ENCODE results near the gene MAMLD1.

MAMLD1 gene

GRCh38 chrX:150542846-150543229 is 179.7 kb downstream of the MAMLD1 start:
- ChIA-PET CTCF (no interaction called here), POLR2A (ENCODE audit: low non-redundant PET) (no interaction called here)
- no peak for TF ChIP-seq CTCF (conservative IDR thresholded peaks at IDR 0.05; ENCODE audit: low read depth)
- H3K27ac ChIP-seq = no peak overlapping the region
- DNase-seq (ENCODE audit: low spot score) = no peak

GRCh38 chrX:150543230-150544155 is 180.4 kb downstream of the MAMLD1 start:
- POLR2A ChIA-PET (ENCODE audit: low non-redundant PET) = no interaction called here
- TF ChIP-seq CTCF (conservative IDR thresholded peaks at IDR 0.05; ENCODE audit: low read depth) = no peak
- H3K27ac ChIP-seq = no peak overlapping the region
- DNase-seq (ENCODE audit: low spot score) = no peak
- CTCF ChIA-PET = no interaction called here

GRCh38 chrX:150544222-150544787 is 181.2 kb downstream of the MAMLD1 start:
- CTCF ChIA-PET = no interaction called here

GRCh38 chrX:150544835-150545770 is 182.0 kb downstream of the MAMLD1 start:
- no peak for DNase-seq (ENCODE audit: low spot score)
- TF ChIP-seq CTCF (conservative IDR thresholded peaks at IDR 0.05; ENCODE audit: low read depth) = no peak
- ChIA-PET CTCF (no interaction called here), POLR2A (ENCODE audit: low non-redundant PET) (no interaction called here)
- H3K27ac ChIP-seq = no peak overlapping the region

More at GRCh38 chrX:150544222-150544787, 181.2 kb downstream of the MAMLD1 start:
- no peak overlapping the region for H3K27ac ChIP-seq
- POLR2A ChIA-PET (ENCODE audit: low non-redundant PET) = no interaction called here
- no peak for TF ChIP-seq CTCF (conservative IDR thresholded peaks at IDR 0.05; ENCODE audit: low read depth)
- DNase-seq (ENCODE audit: low spot score) = peak; percentile 7

- ChIA-PET CTCF (interaction anchor here (0.6 kb wide), 1 partner anchor 158 kb away, joined by 3 read pairs; no protein-coding TSS in a partner anchor), POLR2A (ENCODE audit: low non-redundant PET) (no interaction called here)
- no peak for TF ChIP-seq CTCF (conservative IDR thresholded peaks at IDR 0.05; ENCODE audit: low read depth)
- H3K27ac ChIP-seq = no peak overlapping the region
- no peak for DNase-seq (ENCODE audit: low spot score)
Observed at GRCh38 chrX:150546711-150547153, 183.6 kb downstream of the MAMLD1 start.

Data from RWPE1 (cell line).